Measurements from ENCODE around the gene USP14.
"Not testable (repeated sequence)": the region's sequence is repeated elsewhere in the genome, so short reads cannot be mapped to it uniquely, and the experiment has no call there.

The USP14 gene

DNA sequence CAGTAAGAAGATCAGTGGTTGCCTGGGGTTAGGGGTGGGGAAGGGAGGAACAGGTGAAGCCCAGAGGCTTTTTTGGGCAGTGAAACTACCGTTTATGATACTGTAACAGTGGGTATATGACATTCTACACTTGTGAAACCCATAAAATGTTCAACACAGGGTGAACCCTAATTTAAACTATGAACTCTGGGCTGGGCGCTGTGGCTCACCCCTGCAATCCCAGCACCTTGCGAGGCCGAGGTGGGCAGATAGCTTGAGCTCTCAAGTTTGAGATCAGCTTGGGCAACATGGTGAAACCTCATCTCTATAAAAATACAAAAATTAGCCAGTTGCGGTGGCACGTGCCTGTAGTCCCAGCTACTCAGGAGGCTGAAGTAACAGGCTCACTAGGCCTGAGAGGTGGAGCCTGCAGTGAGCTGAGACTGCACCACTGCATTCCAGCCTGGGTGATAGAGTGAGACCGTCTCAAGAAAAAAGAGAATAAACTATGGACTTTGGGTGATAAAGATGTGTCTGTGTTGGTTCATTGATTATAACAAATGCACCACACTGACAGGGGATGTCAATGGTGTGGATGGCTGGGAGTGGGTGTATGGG lies 17.6 kb upstream of the USP14 start:
- H3K27me3 ChIP-seq (ENCODE audit: control insufficient read depth, insufficient read depth, low read length) = no peaks in the 10 kb centered on the region
- no peaks in the 10 kb centered on the region for H3K36me3 ChIP-seq (ENCODE audit: control insufficient read depth, insufficient read depth, low read length)
- no peak overlapping the region for H3K4me3 ChIP-seq (ENCODE audit: low read length)
- no peak overlapping the region for H3K27ac ChIP-seq (ENCODE audit: low read depth, low read length)
- H3K9ac ChIP-seq (ENCODE audit: low read length) = no peak overlapping the region
- H3K4me1 ChIP-seq (ENCODE audit: control insufficient read depth, insufficient read depth, low read length) = no peaks in the 10 kb centered on the region

GRCh38 chr18:142624-143296 lies 15.6 kb upstream of the USP14 start:
- H3K36me3 ChIP-seq (ENCODE audit: control insufficient read depth, insufficient read depth, low read length); H3K27me3 ChIP-seq (ENCODE audit: control insufficient read depth, insufficient read depth, low read length): not testable (repeated sequence)

DNA sequence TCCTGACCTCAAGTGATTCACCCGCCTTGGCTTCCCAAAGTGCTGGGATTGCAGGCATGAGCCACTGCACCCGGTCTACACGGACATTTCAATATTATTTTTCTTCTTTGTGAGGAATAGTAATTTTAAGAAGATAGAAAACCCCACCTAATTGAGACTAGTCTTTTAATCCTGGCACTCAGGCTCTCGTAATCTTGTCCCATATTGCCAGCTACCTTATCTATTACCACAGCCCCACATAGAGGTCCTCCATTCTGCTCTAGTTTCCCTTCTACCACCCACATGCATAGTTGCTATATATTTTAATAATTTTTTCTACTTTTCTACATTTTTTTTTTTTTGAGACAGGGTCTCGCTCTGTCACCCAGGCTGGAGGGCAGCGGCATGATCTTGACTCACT lies 9.5 kb upstream of the USP14 start:
- Histone ChIP-seq H3K9ac (ENCODE audit: low read length) (no peak overlapping the region), H3K27me3 (ENCODE audit: control insufficient read depth, insufficient read depth, low read length) (no peaks in the 10 kb centered on the region), H3K36me3 (ENCODE audit: control insufficient read depth, insufficient read depth, low read length) (no peaks in the 10 kb centered on the region)

More at GRCh38 chr18:142624-143296, 15.6 kb upstream of the USP14 start:
- not testable (repeated sequence) for H3K4me3 ChIP-seq (ENCODE audit: low read length); H3K27ac ChIP-seq (ENCODE audit: low read depth, low read length); H3K4me1 ChIP-seq (ENCODE audit: control insufficient read depth, insufficient read depth, low read length); H3K9ac ChIP-seq (ENCODE audit: low read length)

DNA sequence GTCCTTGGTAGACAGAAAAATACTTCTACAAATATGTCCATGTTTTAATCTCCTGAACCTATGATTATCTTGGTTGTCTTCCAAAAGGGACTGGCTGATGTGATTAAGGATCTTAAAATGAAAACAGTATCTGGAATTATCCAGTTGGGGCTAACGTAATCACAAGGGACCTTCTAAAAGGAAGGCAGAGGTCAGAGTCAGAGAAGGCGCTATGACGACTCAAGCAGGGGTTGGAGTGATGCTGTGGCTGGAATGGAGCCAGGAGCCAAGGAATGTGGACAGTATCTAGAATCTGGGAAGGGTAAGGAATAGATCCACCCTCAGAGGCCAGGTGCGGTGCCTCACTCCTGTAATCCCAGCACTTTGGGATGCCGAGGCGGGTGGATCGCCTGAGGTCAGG lies 4.2 kb upstream of the USP14 start:
- H3K36me3 ChIP-seq (ENCODE audit: control insufficient read depth, insufficient read depth, low read length) = no peaks in the 10 kb centered on the region
- H3K9ac ChIP-seq (ENCODE audit: low read length) = no peak overlapping the region
- no peak overlapping the region for H3K27ac ChIP-seq (ENCODE audit: low read depth, low read length)

More for the DNA sequence above, 9.5 kb upstream of the USP14 start:
- Histone ChIP-seq H3K4me1 (ENCODE audit: control insufficient read depth, insufficient read depth, low read length) (no peaks in the 10 kb centered on the region), H3K27ac (ENCODE audit: low read depth, low read length) (no peak overlapping the region), H3K4me3 (ENCODE audit: low read length) (no peak overlapping the region)

DNA sequence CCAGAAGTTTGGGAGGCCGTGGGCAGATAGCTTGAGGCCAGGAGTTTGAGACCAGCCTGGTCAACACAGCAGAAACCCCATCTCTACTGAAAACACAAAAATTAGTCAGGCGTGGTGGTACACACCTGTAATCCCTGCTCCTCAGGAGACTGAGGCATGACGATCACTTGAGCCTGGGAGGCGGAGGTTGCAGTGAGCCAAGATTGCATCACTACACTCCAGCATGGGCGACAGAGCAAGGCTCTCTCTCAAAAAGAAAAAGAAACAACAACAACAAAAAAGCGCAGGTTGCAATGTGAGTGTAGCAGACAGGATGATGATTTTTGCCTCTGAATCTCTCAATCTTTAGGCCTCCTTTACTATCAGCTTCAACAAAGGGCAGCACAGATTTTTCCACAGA lies 2.7 kb upstream of the USP14 start:
- H3K27ac ChIP-seq (ENCODE audit: low read depth, low read length) = no peak overlapping the region
- H3K9ac ChIP-seq (ENCODE audit: low read length) = no peak overlapping the region
- peaks cover 6% of the 10 kb centered on the region for H3K4me1 ChIP-seq (ENCODE audit: control insufficient read depth, insufficient read depth, low read length)
- no peaks in the 10 kb centered on the region for H3K36me3 ChIP-seq (ENCODE audit: control insufficient read depth, insufficient read depth, low read length)
- no peak overlapping the region for H3K4me3 ChIP-seq (ENCODE audit: low read length)
- H3K27me3 ChIP-seq (ENCODE audit: control insufficient read depth, insufficient read depth, low read length) = no peaks in the 10 kb centered on the region

More for the DNA sequence above, 4.2 kb upstream of the USP14 start:
- Histone ChIP-seq H3K27me3 (ENCODE audit: control insufficient read depth, insufficient read depth, low read length) (no peaks in the 10 kb centered on the region), H3K4me1 (ENCODE audit: control insufficient read depth, insufficient read depth, low read length) (peaks cover 1% of the 10 kb centered on the region), H3K4me3 (ENCODE audit: low read length) (no peak overlapping the region)

- H3K4me1 ChIP-seq (ENCODE audit: control insufficient read depth, insufficient read depth, low read length) = peaks cover 6% of the 10 kb centered on the region
- no peak overlapping the region for H3K27ac ChIP-seq (ENCODE audit: low read depth, low read length)
- H3K9ac ChIP-seq (ENCODE audit: low read length) = no peak overlapping the region
- H3K36me3 ChIP-seq (ENCODE audit: control insufficient read depth, insufficient read depth, low read length) = no peaks in the 10 kb centered on the region
- no peak overlapping the region for H3K4me3 ChIP-seq (ENCODE audit: low read length)
- H3K27me3 ChIP-seq (ENCODE audit: control insufficient read depth, insufficient read depth, low read length) = no peaks in the 10 kb centered on the region
Measured at GRCh38 chr18:156514-157230, 1.7 kb upstream of the USP14 start.

DNA sequence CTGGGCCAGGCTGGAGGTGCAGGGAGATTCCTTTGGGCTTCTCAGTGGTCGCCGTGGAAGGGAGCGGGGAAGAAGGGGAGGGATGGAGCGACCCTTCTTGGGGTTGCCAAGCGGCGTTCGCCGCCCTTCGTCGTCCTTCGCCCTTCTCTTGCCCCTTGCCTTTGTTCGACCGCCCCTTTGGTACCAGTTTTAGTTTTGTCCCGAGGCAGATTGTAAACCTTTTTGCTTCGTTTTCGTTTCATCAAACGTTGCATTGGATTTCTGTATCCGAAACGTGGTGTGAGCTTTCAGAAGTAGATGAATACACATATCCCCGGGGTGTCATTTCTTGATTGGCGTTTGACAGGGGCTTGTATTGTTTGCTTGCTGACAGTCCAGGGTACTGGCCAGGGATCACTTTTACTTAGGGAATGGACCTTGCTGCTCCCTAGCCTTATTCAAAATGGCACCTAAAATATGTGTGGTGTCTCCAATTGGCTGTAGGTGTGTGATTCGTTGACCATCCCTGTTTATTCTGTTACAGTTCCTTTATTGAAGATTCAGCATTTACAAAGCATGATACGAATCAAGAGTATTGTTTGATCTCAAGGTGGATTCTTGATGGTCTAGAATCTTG lies 788 bp downstream of the USP14 start:
- peak overlapping the region; percentile 83 for H3K27ac ChIP-seq (ENCODE audit: low read depth, low read length)

GRCh38 chr18:159933-160332 lies 1.6 kb downstream of the USP14 start:
- Histone ChIP-seq H3K9ac (ENCODE audit: low read length) (no peak overlapping the region), H3K4me1 (ENCODE audit: control insufficient read depth, insufficient read depth, low read length) (peaks cover 6% of the 10 kb centered on the region), H3K4me3 (ENCODE audit: low read length) (no peak overlapping the region), H3K36me3 (ENCODE audit: control insufficient read depth, insufficient read depth, low read length) (no peaks in the 10 kb centered on the region), H3K27me3 (ENCODE audit: control insufficient read depth, insufficient read depth, low read length) (no peaks in the 10 kb centered on the region), H3K27ac (ENCODE audit: low read depth, low read length) (no peak overlapping the region)

More for the DNA sequence above, 788 bp downstream of the USP14 start:
- Histone ChIP-seq H3K36me3 (ENCODE audit: control insufficient read depth, insufficient read depth, low read length) (no peaks in the 10 kb centered on the region), H3K4me3 (ENCODE audit: low read length) (peak overlapping the region; percentile 71), H3K4me1 (ENCODE audit: control insufficient read depth, insufficient read depth, low read length) (peaks cover 6% of the 10 kb centered on the region), H3K27me3 (ENCODE audit: control insufficient read depth, insufficient read depth, low read length) (no peaks in the 10 kb centered on the region), H3K9ac (ENCODE audit: low read length) (peak overlapping the region; percentile 66)

- H3K36me3 ChIP-seq (ENCODE audit: control insufficient read depth, insufficient read depth, low read length) = no peaks in the 10 kb centered on the region
- H3K4me1 ChIP-seq (ENCODE audit: control insufficient read depth, insufficient read depth, low read length) = peaks cover 6% of the 10 kb centered on the region
- no peak overlapping the region for H3K9ac ChIP-seq (ENCODE audit: low read length)
- no peak overlapping the region for H3K27ac ChIP-seq (ENCODE audit: low read depth, low read length)
- no peaks in the 10 kb centered on the region for H3K27me3 ChIP-seq (ENCODE audit: control insufficient read depth, insufficient read depth, low read length)
- no peak overlapping the region for H3K4me3 ChIP-seq (ENCODE audit: low read length)
Measured at GRCh38 chr18:160831-161570, 2.6 kb downstream of the USP14 start.

GRCh38 chr18:172361-172760 lies 14.0 kb downstream of the USP14 start:
- Histone ChIP-seq H3K9ac (ENCODE audit: low read length) (no peak overlapping the region), H3K4me3 (ENCODE audit: low read length) (no peak overlapping the region)

DNA sequence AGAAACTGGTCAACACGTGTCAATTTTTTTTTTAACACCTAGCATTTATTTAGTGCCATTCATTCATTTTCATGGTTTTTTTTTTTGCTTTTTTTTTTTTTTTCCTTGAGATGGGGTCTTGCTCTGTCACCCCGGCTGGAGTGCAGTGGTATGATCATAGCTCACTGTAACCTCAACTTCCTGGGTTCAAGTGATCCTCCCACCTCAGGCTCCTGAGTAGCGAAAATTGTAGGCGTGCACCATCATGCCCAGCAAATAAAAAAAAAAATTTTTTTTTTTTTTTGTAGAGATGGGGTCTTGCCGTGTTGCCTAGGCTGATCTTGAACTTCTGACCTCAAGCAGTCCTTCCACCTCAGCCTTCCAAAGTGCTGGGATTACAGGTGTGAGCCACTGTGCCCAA lies 21.1 kb downstream of the USP14 start:
- H3K9ac ChIP-seq (ENCODE audit: low read length) = no peak overlapping the region
- no peak overlapping the region for H3K4me3 ChIP-seq (ENCODE audit: low read length)
- peaks cover 4% of the 10 kb centered on the region for H3K4me1 ChIP-seq (ENCODE audit: control insufficient read depth, insufficient read depth, low read length)
- H3K27me3 ChIP-seq (ENCODE audit: control insufficient read depth, insufficient read depth, low read length) = no peaks in the 10 kb centered on the region
- peaks cover 4% of the 10 kb centered on the region for H3K36me3 ChIP-seq (ENCODE audit: control insufficient read depth, insufficient read depth, low read length)
- no peak overlapping the region for H3K27ac ChIP-seq (ENCODE audit: low read depth, low read length)

More at GRCh38 chr18:172361-172760, 14.0 kb downstream of the USP14 start:
- Histone ChIP-seq H3K36me3 (ENCODE audit: control insufficient read depth, insufficient read depth, low read length) (peaks cover 6% of the 10 kb centered on the region), H3K27me3 (ENCODE audit: control insufficient read depth, insufficient read depth, low read length) (no peaks in the 10 kb centered on the region), H3K4me1 (ENCODE audit: control insufficient read depth, insufficient read depth, low read length) (no peaks in the 10 kb centered on the region), H3K27ac (ENCODE audit: low read depth, low read length) (no peak overlapping the region)

DNA sequence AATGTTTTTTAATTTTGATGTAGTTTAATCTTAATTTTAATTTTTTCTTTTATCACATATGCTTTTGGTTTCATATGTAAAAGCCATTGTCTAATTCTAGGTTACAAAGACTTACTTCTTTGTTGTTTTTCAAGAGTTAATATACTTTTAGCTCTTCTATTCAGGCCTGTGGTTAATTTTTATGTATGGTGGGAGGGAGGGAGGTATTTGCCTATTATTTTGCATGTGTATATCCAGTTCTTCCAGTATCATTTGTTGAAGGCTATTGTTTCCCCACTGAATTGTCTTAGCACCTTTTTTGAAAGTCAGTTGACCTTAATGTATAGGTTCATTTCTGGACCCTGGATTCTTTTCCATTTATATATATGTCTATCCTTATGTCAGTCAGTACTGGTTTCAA lies 23.4 kb downstream of the USP14 start:
- no peak overlapping the region for H3K27ac ChIP-seq (ENCODE audit: low read depth, low read length)
- peaks cover 4% of the 10 kb centered on the region for H3K36me3 ChIP-seq (ENCODE audit: control insufficient read depth, insufficient read depth, low read length)
- no peak overlapping the region for H3K9ac ChIP-seq (ENCODE audit: low read length)
- H3K4me3 ChIP-seq (ENCODE audit: low read length) = no peak overlapping the region
- H3K4me1 ChIP-seq (ENCODE audit: control insufficient read depth, insufficient read depth, low read length) = peaks cover 4% of the 10 kb centered on the region
- H3K27me3 ChIP-seq (ENCODE audit: control insufficient read depth, insufficient read depth, low read length) = no peaks in the 10 kb centered on the region
